Measurements from ENCODE around the gene HAVCR2. TPM values are rescaled to one million over a fixed set of nuclear protein-coding genes. Genes with fewer than 3 reads are reported as not detected.
"Not testable (repeated sequence)": the region's sequence is repeated elsewhere in the genome, so short reads cannot be mapped to it uniquely, and the experiment has no call there.

HAVCR2 gene
- total and polyA plus RNA-seq, 10 of the 15 experiments (the other 5 are each of a cell fraction or from before 2014, with no cell fraction given), result 5.2 to 7.5 (median 6.9) TPM

GRCh38 chr5:157057459-157058370 lies 51.1 kb downstream of the HAVCR2 start:
- DNase-seq (ENCODE audit: low read depth, low spot score) (no peak), ATAC-seq (no peak), FAIRE-seq (no peak)
- ChIA-PET RAD21 (ENCODE audit: unreplicated experiment) (no interaction called here), CTCF (interaction anchor here (1.0 kb wide), 1 partner anchor 74 kb away, joined by 3 read pairs; no protein-coding TSS in a partner anchor), SMC1A (ENCODE audit: uncharacterized antibody, unreplicated experiment) (no interaction called here), POLR2A (no interaction called here)
- TF ChIP-seq CHD1 (IDR thresholded peaks at IDR 0.05; ENCODE audit: low read depth, low read length), result no peak
- intact Hi-C loops (cut with micrococcal nuclease; ENCODE audit: unreplicated experiment) (no loop called here), in situ Hi-C loops (cut with MboI) (no loop called here)
- Histone ChIP-seq H3K79me2 (ENCODE audit: control insufficient read depth, insufficient read depth, low read length) (no peaks in the 10 kb centered on the region), H3K4me3 (no peak overlapping the region), H4K20me1 (ENCODE audit: control insufficient read depth, insufficient read depth) (no peaks in the 10 kb centered on the region), H3K27ac (ENCODE audit: control insufficient read depth, insufficient read depth) (no peak overlapping the region), H3K4me1 (ENCODE audit: control insufficient read depth, insufficient read depth, low read length) (no peaks in the 10 kb centered on the region), H3K9ac (ENCODE audit: control insufficient read depth, insufficient read depth, low read length) (no peak overlapping the region), H3K36me3 (ENCODE audit: control insufficient read depth in 2 of 2, insufficient read depth in 2 of 2, low read length in 1 of 2) (no peaks in the 10 kb centered on the region), H3K4me2 (ENCODE audit: control insufficient read depth, insufficient read depth) (no peak overlapping the region), H3K9me3 (replicated peaks; ENCODE audit: control insufficient read depth, insufficient read depth, low read length) (no peaks in the 10 kb centered on the region), H2AFZ (ENCODE audit: control insufficient read depth, low read depth, low read length) (no peak overlapping the region), H3K27me3 (replicated peaks in 1 of 2; ENCODE audit: control insufficient read depth in 2 of 2, insufficient read depth in 2 of 2, low read length in 1 of 2) (no peaks in the 10 kb centered on the region)
- BruUV-seq (replicated peaks), result no TSS peak
- WGBS (ENCODE audit: insufficient coverage, insufficient replicate concordance, low lambda C conversion rate, missing lambda C conversion rate), result 53% methylated on average over 10 of the region's 11 CpGs

DNA sequence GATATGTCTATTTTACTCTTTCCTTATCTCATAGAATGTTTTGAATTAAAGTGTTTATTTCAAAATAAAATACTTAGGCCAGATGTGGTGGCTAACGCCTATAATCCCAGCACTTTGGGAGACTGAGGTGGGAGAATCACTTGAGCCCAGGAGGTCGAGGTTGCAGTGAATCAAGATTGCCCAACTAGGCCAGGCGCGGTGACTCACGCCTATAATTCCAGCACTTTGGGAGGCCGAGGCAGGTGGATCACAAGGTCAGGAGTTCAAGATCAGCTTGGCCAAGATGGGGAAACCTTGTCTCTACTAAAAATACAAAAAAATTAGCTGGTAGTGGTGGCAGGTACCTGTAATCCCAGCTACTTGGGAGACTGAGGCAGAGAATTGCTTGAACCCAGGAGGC lies 52.0 kb downstream of the HAVCR2 start:
- ATAC-seq; H3K27ac ChIP-seq (ENCODE audit: control insufficient read depth, insufficient read depth); CTCF ChIA-PET; H3K36me3 ChIP-seq (ENCODE audit: control insufficient read depth in 2 of 2, insufficient read depth in 2 of 2, low read length in 1 of 2); RAD21 ChIA-PET (ENCODE audit: unreplicated experiment); DNase-seq (ENCODE audit: low read depth, low spot score); H3K4me1 ChIP-seq (ENCODE audit: control insufficient read depth, insufficient read depth, low read length); SMC1A ChIA-PET (ENCODE audit: uncharacterized antibody, unreplicated experiment); FAIRE-seq; intact Hi-C loops (cut with micrococcal nuclease; ENCODE audit: unreplicated experiment); H3K27me3 ChIP-seq (replicated peaks in 1 of 2; ENCODE audit: control insufficient read depth in 2 of 2, insufficient read depth in 2 of 2, low read length in 1 of 2); POLR2A ChIA-PET; in situ Hi-C loops (cut with MboI); H3K9ac ChIP-seq (ENCODE audit: control insufficient read depth, insufficient read depth, low read length); H2AFZ ChIP-seq (ENCODE audit: control insufficient read depth, low read depth, low read length); H3K79me2 ChIP-seq (ENCODE audit: control insufficient read depth, insufficient read depth, low read length); H4K20me1 ChIP-seq (ENCODE audit: control insufficient read depth, insufficient read depth); H3K9me3 ChIP-seq (replicated peaks; ENCODE audit: control insufficient read depth, insufficient read depth, low read length); BruUV-seq (replicated peaks); H3K4me2 ChIP-seq (ENCODE audit: control insufficient read depth, insufficient read depth); H3K4me3 ChIP-seq: not testable (repeated sequence)
- WGBS (ENCODE audit: insufficient coverage, insufficient replicate concordance, low lambda C conversion rate, missing lambda C conversion rate), result 62% methylated on average over 6 of the region's 6 CpGs

Data from GM12878 (cell line).